Sciatic nerve (tissue), 2 donors: ENCODE data around the gene GFRA1. TPM values are rescaled to one million over a fixed set of nuclear protein-coding genes. Genes with fewer than 3 reads are reported as not detected.
A peak's percentile ranks its signal among the peaks of the same experiment; 100 is the strongest.

ENCODE experiments used
- ATAC-seq: fragments of 200-7000 bp; cut with Tn5 transposase; one replicate; pipeline ENCODE4 v1.9.1; 2020; ENCODE audit warnings: mild to moderate bottlenecking, moderate library complexity
- DNase-seq: peaks from one replicate; pipeline ENCODE4 v3.0.0-alpha.2; 2020; ENCODE audit warnings: low spot score
- intact Hi-C: fragments of 100-400 bp; cut with DNase I; formaldehyde crosslinking; loops from one replicate; pipeline ENCODE4 v1.14.2; 2022
- total RNA-seq: library from RNA; stranded (reverse); fragmentation: NEBNext Ultra II Directional; extraction: Animal tissue kit (Norgen Biotek cat#: 25700); gene quantifications from one replicate; pipeline ENCODE4 v1.2.1, GENCODE V29; 2021
- donor health status: DM: no; HTN: no; CAD: no.
- donor health status: DM: no; HTN: no; CAD: no.

Gene GFRA1
- total RNA-seq, 1 donor from 2014 or later = 65.8 TPM

DNA sequence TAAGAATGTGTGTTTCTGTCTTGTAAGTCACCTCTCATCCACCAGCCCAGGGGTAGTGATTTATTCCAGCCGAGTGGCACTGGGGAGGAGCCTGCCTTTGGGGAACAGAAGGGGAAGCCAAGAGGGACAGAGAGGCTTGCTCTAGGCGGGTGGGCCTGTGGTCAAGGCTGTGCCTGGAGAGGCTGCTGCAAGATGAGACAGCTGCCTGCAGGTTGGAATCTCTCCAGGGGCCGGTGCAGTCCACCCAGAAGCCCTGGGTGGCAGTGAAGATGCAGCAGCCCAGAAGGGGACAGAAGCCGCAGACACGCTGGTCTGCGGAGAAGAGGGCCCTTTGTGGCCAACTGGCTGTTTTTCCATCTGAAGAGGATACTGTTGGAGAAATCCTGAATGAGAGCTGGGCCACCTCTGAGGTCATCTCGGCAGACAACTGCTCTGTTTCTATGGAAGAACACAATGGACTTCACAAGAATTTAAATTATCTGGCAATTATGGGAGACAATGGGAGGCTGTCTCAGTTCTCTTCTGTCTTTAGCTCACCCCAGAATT, 175.7 kb downstream of the GFRA1 start:
- no peak for ATAC-seq
- DNase-seq = no peak
- intact Hi-C loops = no loop called here

DNA sequence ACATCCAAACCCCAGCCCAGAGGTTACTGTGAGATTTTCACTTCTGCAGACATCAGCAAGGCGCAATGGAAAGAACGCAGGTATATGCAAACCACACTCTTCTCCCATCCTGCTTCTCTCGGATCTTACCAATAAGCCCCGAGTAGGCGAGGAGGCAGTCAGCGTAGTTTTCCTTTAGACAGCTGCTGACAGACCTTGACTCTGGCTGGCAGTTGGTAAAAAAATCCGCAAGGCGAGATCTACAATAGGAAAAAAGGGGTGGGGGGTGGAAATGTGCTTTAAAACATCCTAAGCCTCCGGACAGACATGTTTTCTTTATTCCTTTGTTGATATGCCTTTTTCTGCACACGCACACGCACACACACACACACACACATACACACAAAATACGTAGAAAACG, 176.5 kb downstream of the GFRA1 start:
- ATAC-seq (no peak), DNase-seq (no peak)
- intact Hi-C loops = no loop called here

DNA sequence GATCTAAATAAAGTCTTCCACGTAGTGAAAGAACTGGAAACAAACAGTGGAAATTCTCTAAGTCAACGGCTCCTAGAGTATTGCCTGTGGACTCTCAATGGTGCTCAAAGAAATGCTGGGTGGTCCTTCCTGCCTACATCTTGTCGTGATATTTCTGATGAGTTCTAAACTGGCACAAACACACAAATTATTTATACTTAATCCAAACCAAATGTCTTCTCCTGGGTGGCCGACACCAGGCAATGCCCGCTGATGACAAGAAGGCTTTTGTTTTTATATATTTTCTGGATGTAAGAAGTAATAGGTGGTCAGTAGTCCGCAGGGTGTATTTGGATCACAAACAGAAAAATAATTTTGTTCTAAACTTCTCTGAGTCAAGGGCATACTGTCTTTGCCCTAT, 178.7 kb downstream of the GFRA1 start:
- ATAC-seq (no peak), DNase-seq (no peak)
- intact Hi-C loops = no loop called here

DNA sequence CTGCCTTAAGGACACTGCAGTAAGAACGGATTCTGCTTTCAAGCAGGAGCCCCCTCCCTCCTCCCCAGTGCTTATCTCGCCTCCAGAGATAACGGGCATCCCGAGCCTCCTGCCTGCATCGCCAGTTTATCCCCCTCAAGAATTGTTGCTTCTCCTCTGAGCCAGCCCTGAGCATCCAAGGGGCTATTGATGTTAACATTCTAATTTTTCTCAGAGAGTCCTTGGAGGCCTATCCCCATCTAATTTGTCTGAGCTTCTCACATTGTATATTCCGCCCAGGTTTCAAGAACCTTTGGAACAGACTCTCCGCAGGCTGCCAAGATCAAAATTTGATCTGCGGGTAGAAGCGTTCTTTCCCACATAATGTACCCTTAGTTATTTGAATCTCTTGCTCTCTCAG, 180.0 kb downstream of the GFRA1 start:
- no peak for DNase-seq
- intact Hi-C loops = no loop called here
- ATAC-seq = no peak

DNA sequence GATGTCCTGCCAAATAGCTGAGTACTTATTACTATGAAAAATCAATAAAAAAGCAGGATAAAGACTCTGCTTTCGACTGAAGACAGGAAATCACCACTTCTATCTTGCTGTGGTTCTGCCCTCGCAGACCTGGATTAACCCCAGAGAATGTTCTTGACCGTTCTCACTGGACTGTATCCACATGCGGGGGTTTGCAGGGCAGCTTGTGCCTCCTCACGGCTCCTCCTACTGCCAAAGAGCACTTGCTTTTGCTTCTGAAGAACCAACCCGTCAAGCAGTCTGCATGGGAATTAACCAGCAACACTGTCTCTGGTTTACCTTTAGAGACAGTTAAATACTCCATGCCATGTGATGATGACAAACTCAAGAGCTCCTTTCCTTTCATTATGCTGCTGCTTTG, 184.0 kb downstream of the GFRA1 start:
- intact Hi-C loops = no loop called here
- ATAC-seq = no peak

DNA sequence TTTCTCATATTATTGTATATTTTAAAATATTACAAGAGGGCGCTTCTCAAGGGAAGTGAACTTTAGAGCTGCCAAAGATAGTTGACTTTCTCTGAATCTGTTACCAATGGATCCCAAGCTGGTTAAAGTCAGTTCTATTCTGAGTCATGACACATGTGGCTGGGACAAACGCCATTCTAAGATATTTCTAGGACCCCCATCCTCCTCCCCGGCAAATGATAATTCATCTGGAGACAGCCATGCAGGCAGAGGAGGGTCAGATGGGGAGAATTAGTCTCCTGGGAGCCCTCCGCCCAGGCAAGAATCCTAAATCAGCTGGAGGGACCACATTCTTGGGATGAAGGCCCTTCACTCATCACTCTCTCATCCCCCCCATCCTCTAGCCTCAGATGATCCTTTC, 187.7 kb downstream of the GFRA1 start:
- ATAC-seq (peak; percentile 11), DNase-seq (no peak)
- intact Hi-C loops = no loop called here

More for the DNA sequence above, 184.0 kb downstream of the GFRA1 start:
- DNase-seq = no peak

DNA sequence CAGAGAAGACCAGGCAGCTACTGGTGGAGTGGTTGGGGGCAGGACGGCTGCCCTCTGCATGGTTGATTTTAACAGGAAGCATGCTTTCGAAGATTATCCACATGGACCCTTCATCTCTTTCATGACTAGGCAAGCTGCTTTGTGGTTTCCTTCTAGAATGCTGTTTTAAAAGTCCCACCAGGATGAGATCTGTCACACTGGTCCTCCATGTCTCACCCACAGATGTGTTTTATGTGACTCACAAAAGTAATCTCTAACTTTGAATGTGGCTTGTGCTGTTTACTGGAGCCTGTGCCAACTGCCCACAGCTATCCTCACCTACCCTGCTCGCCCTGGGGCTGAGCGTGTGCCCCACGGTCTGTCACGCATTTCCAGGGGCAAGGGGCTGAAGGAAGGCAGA, 188.8 kb downstream of the GFRA1 start:
- ATAC-seq (no peak), DNase-seq (no peak)
- intact Hi-C loops = no loop called here

DNA sequence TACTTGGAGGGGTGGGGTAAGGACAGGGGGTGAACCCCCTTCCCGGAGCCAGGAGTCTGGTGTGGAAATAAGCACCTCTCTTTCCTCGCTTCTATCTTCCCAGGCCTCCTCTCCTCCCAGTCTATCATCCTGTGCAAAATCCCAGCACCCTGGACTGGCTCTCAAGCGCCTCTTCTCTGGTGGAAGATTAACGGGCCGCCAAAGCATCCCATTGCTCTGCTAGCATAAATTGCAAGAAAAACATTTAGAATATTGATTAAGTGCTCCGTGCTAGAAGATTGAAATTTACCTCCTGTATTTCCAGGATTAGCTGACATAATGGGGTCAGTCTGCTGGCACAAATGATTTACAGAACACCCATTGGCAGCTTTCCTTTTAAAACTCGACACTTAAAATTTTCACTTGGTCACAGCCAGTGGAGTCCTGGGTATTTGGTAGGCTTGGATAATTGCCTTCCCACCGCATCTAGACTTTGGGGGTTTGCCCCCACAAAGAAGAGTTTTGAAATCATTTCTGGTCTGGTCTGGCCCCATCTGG, 189.7 kb downstream of the GFRA1 start:
- intact Hi-C loops = no loop called here
- DNase-seq (no peak), ATAC-seq (no peak)

DNA sequence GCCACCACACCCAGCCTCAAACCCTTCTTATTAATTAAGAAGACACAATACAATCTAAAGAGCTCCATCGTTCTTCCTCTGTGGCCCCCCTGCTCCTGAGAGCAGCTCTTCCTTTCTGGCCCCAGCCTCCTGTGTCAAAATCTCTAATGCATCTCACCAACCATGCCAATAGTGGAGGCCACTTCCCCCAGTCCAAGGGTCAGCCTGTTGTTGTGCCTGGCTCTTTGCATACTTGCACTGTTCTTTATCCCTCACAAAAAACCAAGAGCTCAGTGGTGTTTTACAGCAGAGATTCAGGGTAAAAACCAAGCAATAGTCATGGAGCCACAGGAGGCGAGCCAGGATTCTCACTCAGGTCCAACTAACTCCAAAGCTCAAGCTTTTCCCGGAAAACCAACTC, 190.2 kb downstream of the GFRA1 start:
- no peak for ATAC-seq
- intact Hi-C loops = no loop called here
- DNase-seq = no peak

DNA sequence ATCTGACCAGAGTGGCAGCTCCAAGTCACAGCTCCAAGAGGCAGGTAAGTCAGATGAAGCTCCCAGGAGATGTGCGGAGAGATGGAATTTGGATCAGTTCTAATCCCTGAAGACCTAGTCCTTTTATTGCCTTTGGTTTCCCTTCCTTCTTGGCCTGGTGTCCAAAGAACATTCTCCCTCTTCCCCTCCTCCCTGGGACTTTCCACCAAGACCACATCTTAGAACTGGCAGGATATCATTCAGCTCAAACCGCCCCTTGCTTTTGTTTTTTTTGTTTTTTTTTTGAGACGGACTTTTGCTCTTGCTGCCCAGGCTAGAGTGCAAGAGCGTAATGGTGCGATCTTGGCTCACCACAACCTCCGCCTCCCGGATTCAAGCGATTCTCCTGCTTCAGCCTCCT, 190.8 kb downstream of the GFRA1 start:
- ATAC-seq = peak; percentile 32
- intact Hi-C loops = no loop called here
- no peak for DNase-seq

DNA sequence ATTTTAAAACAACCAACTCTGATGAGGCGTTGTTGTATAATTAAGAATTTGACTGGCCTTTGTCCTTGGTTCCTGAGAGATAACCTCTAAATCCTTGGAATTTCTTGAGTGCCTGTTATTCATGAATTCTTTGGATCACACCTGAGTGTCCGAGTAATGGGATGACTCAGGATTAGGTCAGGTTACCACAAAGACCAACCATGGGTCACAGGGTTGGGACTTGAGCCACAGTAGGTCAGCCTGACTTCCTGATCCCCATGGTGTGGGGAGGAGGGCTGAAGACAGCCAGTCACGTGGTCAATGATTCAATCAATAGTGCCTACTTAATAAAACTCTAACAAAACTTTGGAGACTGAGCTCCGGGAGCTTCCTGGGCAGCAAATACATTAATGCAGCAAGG, 192.5 kb downstream of the GFRA1 start:
- no peak for DNase-seq
- intact Hi-C loops = no loop called here
- ATAC-seq = no peak

DNA sequence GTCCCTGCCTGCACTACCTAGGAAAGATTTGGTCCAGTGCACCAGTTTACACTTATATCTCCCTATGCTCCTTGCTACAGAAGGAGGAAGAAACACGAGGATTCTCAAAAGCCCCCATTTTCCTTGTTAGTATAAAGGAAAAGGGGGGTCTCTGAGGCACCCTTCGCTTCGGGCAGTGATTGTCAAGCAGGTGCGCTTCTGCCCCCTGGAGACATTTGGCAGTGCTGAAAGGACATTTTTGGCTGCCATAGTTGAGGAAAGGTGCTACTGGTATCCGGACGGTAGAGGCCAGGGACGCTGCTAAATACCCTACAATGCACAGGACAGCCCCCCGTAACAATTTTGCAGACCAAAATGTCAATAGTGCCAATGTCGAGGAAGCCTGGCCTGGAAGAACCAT, 193.7 kb downstream of the GFRA1 start:
- intact Hi-C loops = no loop called here
- no peak for ATAC-seq
- no peak for DNase-seq

DNA sequence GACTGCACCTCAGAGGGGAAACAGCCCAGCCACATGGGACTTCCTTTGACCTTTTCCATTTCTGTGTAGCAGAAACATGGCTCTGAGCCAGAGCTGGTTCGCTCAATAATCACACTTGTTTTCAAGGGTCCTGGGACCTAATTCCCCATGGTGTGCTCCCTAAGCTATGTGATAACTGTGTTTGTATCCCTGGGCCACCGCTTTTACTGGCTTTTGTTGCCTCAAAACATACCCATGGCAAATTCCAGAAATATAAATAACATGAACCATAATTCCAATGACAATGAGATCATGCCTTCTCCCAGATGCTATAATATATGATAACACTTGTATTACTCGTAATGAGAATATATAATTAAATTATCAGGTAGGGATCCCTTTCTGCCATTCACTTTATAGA, 196.4 kb downstream of the GFRA1 start:
- intact Hi-C loops = no loop called here

DNA sequence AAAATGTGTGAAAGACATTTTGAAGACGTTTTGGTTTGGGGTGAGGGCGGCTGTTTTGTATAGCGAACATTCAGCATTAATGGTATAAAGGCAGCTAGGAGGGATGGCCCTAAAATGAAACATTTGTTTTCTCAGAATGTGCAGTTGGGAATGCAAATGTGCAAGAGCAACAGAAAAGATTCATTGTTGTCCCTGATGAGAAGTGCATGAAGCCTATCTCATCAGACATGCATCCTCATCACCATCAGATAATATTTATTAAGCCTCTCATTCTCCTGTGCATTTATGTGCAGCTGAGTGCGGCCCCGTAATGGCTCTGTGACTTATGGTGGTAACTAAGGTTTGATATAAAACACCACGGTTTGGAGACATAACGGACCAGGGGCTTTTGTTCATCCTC, 199.5 kb downstream of the GFRA1 start:
- intact Hi-C loops = no loop called here
- DNase-seq (no peak), ATAC-seq (no peak)

More for the DNA sequence above, 196.4 kb downstream of the GFRA1 start:
- DNase-seq = no peak
- ATAC-seq = no peak

DNA sequence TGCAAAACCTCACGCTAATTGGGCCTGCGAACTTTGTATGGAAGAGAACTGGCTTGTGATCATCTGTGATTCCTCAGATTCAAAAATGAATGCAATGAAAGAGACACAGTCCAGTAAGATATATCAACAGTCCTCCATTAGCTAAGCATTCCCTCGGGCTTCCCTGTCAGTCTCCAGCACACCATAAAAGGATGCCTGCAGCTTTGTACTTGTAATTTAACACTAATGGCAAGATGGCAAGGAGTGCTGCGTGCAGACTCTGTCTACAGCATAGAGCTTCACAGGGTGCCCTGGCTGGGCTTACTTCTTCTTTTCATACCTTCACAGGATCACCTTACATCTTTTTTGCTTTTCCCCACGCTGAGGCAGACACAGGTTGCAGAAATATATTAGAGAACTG, 200.0 kb downstream of the GFRA1 start:
- ATAC-seq = no peak
- intact Hi-C loops = no loop called here

DNA sequence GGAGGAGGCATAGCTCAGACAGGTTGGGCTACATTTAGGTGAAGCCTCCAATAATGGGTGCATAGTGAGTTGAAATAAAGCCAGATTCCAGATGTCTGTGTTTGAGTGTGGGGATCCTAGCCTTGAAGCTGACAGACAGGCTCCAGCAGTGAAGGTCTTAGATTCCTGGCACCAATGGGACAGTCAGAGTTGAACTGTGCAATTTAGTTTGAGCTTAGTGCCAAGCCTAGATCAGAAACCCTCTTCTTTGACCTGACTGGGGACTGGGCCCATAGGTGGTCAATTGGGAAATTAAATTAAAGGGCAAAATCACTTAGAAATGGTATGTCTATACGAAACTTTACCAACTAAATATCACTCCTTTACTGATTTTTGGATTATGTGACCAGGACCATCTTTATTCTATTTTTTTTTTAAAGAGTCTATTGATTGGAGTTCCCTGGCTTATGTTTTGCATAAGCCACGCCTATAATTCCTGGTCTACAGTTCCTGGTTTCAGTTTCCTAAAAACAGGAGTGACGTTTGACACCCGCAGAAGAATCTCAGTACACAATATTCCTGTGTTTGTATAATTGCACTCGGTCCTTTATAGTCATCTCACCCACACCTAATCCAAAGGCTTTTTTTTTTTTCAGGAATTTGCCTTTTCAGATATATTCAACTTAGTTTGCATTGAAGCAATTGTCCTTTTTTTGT, 201.4 kb downstream of the GFRA1 start:
- DNase-seq = no peak
- no peak for ATAC-seq
- intact Hi-C loops = no loop called here

More for the DNA sequence above, 200.0 kb downstream of the GFRA1 start:
- no peak for DNase-seq

DNA sequence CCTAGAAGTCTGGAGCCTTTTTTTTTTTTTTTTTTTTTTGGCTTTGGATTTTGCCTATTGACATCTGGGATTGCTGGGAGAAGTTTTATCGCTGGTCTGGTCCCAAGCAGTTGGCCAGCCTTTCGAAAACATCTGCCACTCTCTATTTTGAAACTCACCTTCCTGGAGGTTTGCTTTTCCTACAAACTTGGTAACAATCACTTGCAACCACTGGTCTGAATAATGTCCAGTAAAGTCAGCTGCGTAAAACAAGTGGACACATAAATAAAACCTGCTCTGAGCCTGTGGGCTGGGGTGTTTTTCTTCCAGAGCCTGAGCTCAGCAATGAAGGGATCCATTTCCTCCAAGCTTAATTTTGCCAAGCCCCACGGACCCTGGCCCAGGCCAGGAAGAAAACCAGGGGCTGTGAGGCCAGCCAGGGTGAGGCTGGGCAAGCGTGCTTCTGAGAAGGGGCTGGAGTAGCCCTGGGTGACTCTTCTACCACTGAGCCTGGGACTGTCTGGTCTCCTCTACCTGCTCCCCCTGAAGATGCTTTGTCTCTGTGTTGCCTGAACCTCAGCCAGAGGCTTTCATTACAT, 202.2 kb downstream of the GFRA1 start:
- DNase-seq (no peak), ATAC-seq (no peak)
- intact Hi-C loops = no loop called here

DNA sequence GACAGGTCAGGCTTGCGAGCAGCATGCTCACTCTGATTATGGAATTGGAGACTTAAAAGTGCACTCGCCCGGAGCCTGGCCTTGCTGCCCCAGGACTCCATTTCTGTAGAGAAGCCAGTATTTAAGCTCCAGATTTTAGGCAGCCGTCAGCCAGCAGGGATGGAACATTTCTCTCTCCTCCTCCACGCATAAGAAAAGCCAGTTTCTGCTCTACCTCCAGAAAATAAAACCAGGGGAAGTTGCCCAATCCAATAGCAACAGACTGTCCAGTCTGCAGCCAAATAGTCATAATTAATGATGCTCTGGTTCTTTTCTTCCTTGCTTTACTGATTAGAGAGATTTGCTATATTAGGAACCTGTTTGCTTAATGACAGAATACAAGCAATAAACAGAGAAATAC, 203.2 kb downstream of the GFRA1 start:
- ATAC-seq (no peak), DNase-seq (no peak)
- intact Hi-C loops = no loop called here

DNA sequence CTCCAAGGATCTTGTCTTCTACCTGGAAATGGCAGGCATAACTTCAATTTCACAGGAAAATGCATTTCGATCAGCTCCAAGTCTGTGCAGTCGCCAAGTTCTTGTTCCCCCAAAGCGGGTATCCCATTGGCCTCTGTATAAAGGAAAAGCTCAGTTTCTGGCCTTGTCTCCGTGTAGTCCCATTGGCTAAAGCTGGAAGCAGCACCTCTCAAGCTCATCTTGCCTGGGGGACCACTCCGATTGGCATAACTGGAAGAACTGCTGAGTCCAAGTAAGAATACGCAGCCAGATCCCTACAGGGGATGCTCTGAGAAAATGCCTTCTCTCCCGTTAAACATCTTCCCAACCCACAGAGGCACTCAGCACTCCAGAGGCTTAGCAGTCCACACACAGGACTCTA, 205.2 kb downstream of the GFRA1 start:
- intact Hi-C loops = no loop called here
- no peak for DNase-seq
- ATAC-seq = no peak

DNA sequence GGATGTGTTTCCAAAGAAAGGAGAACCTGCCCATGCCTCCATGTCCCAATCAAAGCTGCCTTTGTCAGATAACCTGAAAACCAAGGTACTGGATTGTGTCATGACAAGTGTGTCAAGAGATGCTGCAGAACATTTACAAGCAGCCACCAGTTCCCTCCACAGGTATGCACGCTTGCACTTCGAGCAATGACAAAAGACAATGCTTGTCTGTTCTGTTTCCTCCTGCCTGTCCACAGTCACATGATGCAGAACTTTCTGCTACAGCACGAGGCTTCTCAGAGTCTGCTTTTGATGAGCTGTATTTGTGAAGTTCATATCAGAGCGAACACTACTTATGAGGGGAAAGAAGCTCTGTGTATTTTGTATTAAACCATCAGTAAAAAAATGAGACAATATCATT, 209.9 kb downstream of the GFRA1 start:
- no peak for ATAC-seq
- DNase-seq = no peak
- intact Hi-C loops = no loop called here

DNA sequence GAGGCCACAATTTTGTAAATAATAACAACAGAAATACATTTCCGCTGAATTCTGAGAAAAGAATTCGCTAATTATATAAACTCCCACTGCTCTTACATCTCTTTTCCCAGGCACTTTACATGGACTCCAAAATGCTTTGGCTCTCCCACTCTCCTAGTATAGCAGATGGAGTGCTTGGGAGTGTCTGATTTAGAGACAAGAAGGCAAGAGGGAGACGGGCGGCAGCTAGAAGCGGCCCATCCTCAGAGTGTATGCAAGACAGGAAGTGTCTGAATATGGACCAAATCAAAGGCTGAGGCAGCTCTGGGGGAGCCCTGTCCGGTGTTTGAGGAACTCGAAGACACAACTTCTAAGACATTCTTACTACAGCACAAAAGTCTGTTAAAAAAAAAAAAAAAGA, 212.1 kb downstream of the GFRA1 start:
- intact Hi-C loops = no loop called here
- ATAC-seq = no peak
- DNase-seq = no peak
